Peyer's patch (tissue), 4 donors: ENCODE data around the gene AP2A2.

Experiments
- CTCF ChIP-seq, 6 experiments: fragments of 450-650 bp in 4 of 6; fragments of 200-600 bp in 2 of 6; sonication (generic) in 1 of 6; IDR thresholded peaks; one replicate each; pipeline ENCODE4 v1.5.1; 2017 to 2019; ENCODE audit warnings: antibody characterized with exemption in 6 of 6, mild to moderate bottlenecking in 3 of 6, moderate library complexity in 1 of 6
- POLR2A ChIP-seq, 2 donors: fragments of 450-650 bp; IDR thresholded peaks; one replicate each; pipeline ENCODE4 v1.5.1; 2017; ENCODE audit warnings: antibody characterized with exemption in 2 of 2, mild to moderate bottlenecking in 2 of 2, moderate library complexity in 2 of 2

DNA sequence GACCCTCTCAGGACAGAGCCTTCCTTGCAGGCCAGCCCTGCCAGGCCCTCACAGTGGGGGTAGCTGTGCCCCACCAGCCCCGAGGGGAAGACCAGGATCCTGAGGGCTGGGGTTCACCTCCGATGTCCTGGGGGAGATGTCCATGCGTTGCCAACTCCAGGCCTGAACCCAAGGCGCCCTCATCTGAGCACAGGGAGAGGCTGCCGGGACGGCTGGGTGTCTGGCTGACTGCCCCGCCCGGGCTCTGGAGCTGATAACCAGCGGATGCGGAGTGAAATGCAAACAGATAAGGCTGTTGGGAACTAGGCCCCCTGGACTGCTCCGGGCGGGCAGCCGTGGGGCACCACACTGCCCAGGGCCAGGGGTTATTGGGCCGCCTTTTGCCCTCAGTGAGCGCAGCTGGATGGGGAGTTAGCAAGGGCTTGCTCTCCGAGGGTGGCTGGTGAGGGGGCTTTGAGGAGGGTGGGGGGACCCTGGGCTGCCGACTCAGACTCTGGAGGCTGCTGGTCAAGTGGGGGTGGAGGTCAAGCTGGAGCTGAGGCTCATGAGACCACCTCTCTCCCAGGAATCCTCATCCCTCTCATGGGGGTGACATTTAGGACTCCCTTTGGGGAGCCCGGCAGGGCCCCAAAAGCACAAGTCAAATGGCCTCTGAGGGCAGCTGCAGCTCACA is 116.4 kb downstream of the AP2A2 start:
- TF ChIP-seq CTCF (IDR thresholded peaks at IDR 0.05), result no peak
- no peak for TF ChIP-seq POLR2A (IDR thresholded peaks at IDR 0.05)
